GM23338 (cell line): ENCODE measurements around the gene RUNDC3A. TPM values are rescaled to one million over a fixed set of nuclear protein-coding genes. Genes with fewer than 3 reads are reported as not detected.

Source experiments
- ATAC-seq: fragments of 200-7000 bp; cut with Tn5 transposase; 3 replicates; pipeline ENCODE4 v1.9.1; 2020
- DNase-seq: peaks from one replicate; pipeline ENCODE4 v3.0.0-alpha.2; 2015; ENCODE audit warnings: low spot score
- H2AFZ ChIP-seq: fragments of 200-600 bp; sonication (generic); 2 replicates; pipeline ENCODE4 v1.8.0; 2016; ENCODE audit warnings: antibody characterized with exemption, mild to moderate bottlenecking, moderate library complexity
- H3F3A ChIP-seq: fragments of 200-600 bp; sonication (generic); replicated peaks from 2 replicates; pipeline ENCODE4 v1.8.0; 2017; ENCODE audit warnings: antibody characterized with exemption, mixed run types, low read depth
- H3K27ac ChIP-seq: fragments of 200-600 bp; sonication (generic); 2 replicates; pipeline ENCODE4 v1.6.1; 2016; ENCODE audit warnings: low read depth
- H3K27me3 ChIP-seq: fragments of 200-600 bp; sonication (generic); 2 replicates; pipeline ENCODE4 v1.8.0; 2016; ENCODE audit warnings: mild to moderate bottlenecking, mixed run types, moderate library complexity; ENCODE audit not compliant: insufficient read depth
- H3K36me3 ChIP-seq: fragments of 200-600 bp; sonication (generic); 2 replicates; pipeline ENCODE4 v1.8.0; 2016; ENCODE audit warnings: mild to moderate bottlenecking; ENCODE audit not compliant: insufficient read depth
- H3K4me1 ChIP-seq: fragments of 200-600 bp; sonication (generic); 2 replicates; pipeline ENCODE4 v1.8.0; 2016; ENCODE audit warnings: mild to moderate bottlenecking, moderate library complexity; ENCODE audit not compliant: insufficient read depth
- H3K4me2 ChIP-seq: fragments of 200-600 bp; sonication (generic); 2 replicates; pipeline ENCODE4 v1.7.1; 2017; ENCODE audit warnings: mixed run types
- H3K4me3 ChIP-seq: fragments of 200-600 bp; sonication (generic); 2 replicates; pipeline ENCODE4 v1.6.1; 2016; ENCODE audit warnings: mixed run types
- H3K79me2 ChIP-seq: fragments of 200-600 bp; sonication (generic); replicated peaks from 2 replicates; pipeline ENCODE4 v1.8.0; 2017; ENCODE audit warnings: mild to moderate bottlenecking; ENCODE audit not compliant: insufficient read depth
- H3K9me2 ChIP-seq: fragments of 200-600 bp; sonication (generic); 2 replicates; pipeline ENCODE4 v1.8.0; 2017; ENCODE audit not compliant: insufficient read depth
- H4K20me1 ChIP-seq: fragments of 200-600 bp; sonication (generic); replicated peaks from 2 replicates; pipeline ENCODE4 v1.8.0; 2017; ENCODE audit warnings: mild to moderate bottlenecking; ENCODE audit not compliant: insufficient read depth
- H3K27ac Mint-ChIP-seq: 2 replicates; pipeline ENCODE4 v1.8.0; 2020; ENCODE audit warnings: inconsistent platforms, mild to moderate bottlenecking, moderate library complexity, mixed read lengths
- H3K27me3 Mint-ChIP-seq: 3 replicates; pipeline ENCODE4 v1.8.0; 2022; ENCODE audit warnings: low read depth, mild to moderate bottlenecking, moderate library complexity, mixed read lengths, inconsistent platforms; ENCODE audit not compliant: insufficient read depth, poor library complexity
- H3K36me3 Mint-ChIP-seq: 3 replicates; pipeline ENCODE4 v1.8.0; 2021; ENCODE audit warnings: low read depth, mild to moderate bottlenecking, inconsistent platforms, moderate library complexity, mixed read lengths
- H3K4me1 Mint-ChIP-seq: 3 replicates; pipeline ENCODE4 v1.8.0; 2020; ENCODE audit warnings: mild to moderate bottlenecking, inconsistent platforms, mixed read lengths
- H3K4me3 Mint-ChIP-seq: 3 replicates; pipeline ENCODE4 v1.8.0; 2021; ENCODE audit warnings: moderate library complexity, mild to moderate bottlenecking, inconsistent platforms, mixed read lengths
- H3K9me3 Mint-ChIP-seq: 3 replicates; pipeline ENCODE4 v1.8.0; 2020; ENCODE audit warnings: moderate library complexity, mild to moderate bottlenecking, inconsistent platforms, mixed read lengths
- CTCF ChIP-seq, 2 experiments: fragments of 200-600 bp in 1 of 2; sonication (generic) in 1 of 2; conservative IDR thresholded peaks; 2 replicates each; pipeline versions ENCODE4 v1.5.1 to v1.6.1; 2016 to 2017; ENCODE audit warnings: antibody characterized with exemption in 2 of 2, low read depth in 2 of 2, mild to moderate bottlenecking in 2 of 2, moderate library complexity in 1 of 2
- EZH2 ChIP-seq: fragments of 200-600 bp; sonication (generic); IDR thresholded peaks from one replicate; pipeline ENCODE4 v1.8.0; 2017; ENCODE audit warnings: antibody characterized with exemption, mild to moderate bottlenecking, low read depth; ENCODE audit not compliant: unreplicated experiment
- EZH2phosphoT487 ChIP-seq: fragments of 200-600 bp; sonication (generic); IDR thresholded peaks from one replicate; pipeline ENCODE4 v1.8.1; 2018; ENCODE audit warnings: antibody characterized with exemption; ENCODE audit not compliant: unreplicated experiment
- NANOG ChIP-seq: IDR thresholded peaks from 2 replicates; pipeline ENCODE4 v1.6.1; 2016; ENCODE audit warnings: antibody characterized with exemption, borderline replicate concordance
- ZNF114 ChIP-seq: fragments of 250-450 bp; sonication (Bioruptor Pico); IDR thresholded peaks from 2 replicates; pipeline ENCODE4 v1.5.0; 2020; ENCODE audit warnings: mild to moderate bottlenecking, moderate library complexity
- ZNF462 ChIP-seq: fragments of 250-450 bp; sonication (Bioruptor Pico); IDR thresholded peaks from 2 replicates; pipeline ENCODE4 v1.5.0; 2020; ENCODE audit warnings: mild to moderate bottlenecking, moderate library complexity
- polyA plus RNA-seq: library from polyadenylated mRNA; unstranded; fragments of >200 nt; fragmentation: Nextera tagmentation; extraction: Ambion mirVana; gene quantifications from 2 replicates; pipeline ENCODE4 v1.2.1, GENCODE V29; 2016
- total RNA-seq: library from RNA; depleted of rRNA; stranded (reverse); fragments of >200 nt; shearing (Covaris generic); gene quantifications from 2 replicates; pipeline ENCODE4 v1.2.3, GENCODE V29; 2014

The RUNDC3A gene
- total and polyA plus RNA-seq, 2 experiments from 2014 or later, result 3.7 to 5.5 TPM

GRCh38 chr17:44334315-44334714, 25.9 kb downstream of the RUNDC3A start (continued):
- TF ChIP-seq ZNF462 (CRISPR knock-in tag) (no peak), EZH2phosphoT487 (no peak), CTCF (conservative IDR thresholded peaks at IDR 0.05; ENCODE audit: low read depth in 2 of 2) (no peak), EZH2 (no peak)

- 0 out of 2 replicates have a peak, but pooled peaks cover 2% of the 10 kb centered on the region for H3F3A ChIP-seq
- H3K27ac ChIP-seq, result no peak overlapping the region
- Mint-ChIP-seq H3K36me3 (no peaks in the 10 kb centered on the region), H3K9me3 (no peaks in the 10 kb centered on the region), H3K27me3 (peaks cover 6% of the 10 kb centered on the region), H3K27ac (no peak overlapping the region), H3K4me1 (peaks cover 11% of the 10 kb centered on the region), H3K4me3 (no peak overlapping the region)
- no peak overlapping the region for H2AFZ ChIP-seq
- H3K4me1 ChIP-seq, result no peaks in the 10 kb centered on the region; the same call in 1 of the 2 replicates
- no peaks in the 10 kb centered on the region for H3K27me3 ChIP-seq
- H4K20me1 ChIP-seq, result no peaks in the 10 kb centered on the region
- H3K36me3 ChIP-seq, result no peaks in the 10 kb centered on the region
- H3K4me3 ChIP-seq, result no peak overlapping the region
- DNase-seq (no peak), ATAC-seq (peak; percentile 26; the same call in 1 of the 3 replicates)
- H3K9me2 ChIP-seq, result no peaks in the 10 kb centered on the region
- no peaks in the 10 kb centered on the region for H3K79me2 ChIP-seq
- H3K4me2 ChIP-seq, result no peak overlapping the region
- no peak for TF ChIP-seq ZNF462 (CRISPR knock-in tag)
- TF ChIP-seq ZNF114 (CRISPR knock-in tag), result no peak
- no peak for TF ChIP-seq EZH2phosphoT487
- no peak for TF ChIP-seq NANOG
These were observed 26.3 kb downstream of the RUNDC3A start for GRCh38 chr17:44334727-44335126.
